Neural progenitor cell (in vitro differentiated cells): ENCODE results near the gene HEXD.

ENCODE experiments used
- EZH2phosphoT487 ChIP-seq: fragments of 200-600 bp; sonication (generic); IDR thresholded peaks from 2 replicates; pipeline ENCODE4 v1.6.1; 2017; ENCODE audit warnings: antibody characterized with exemption
- TF ChIP-seq, protein P1 (sequence below): fragments of 200-600 bp; sonication (generic); IDR thresholded peaks from 2 replicates; pipeline ENCODE4 v1.5.1; 2017; ENCODE audit warnings: antibody characterized with exemption, mild to moderate bottlenecking

- TF ChIP-seq, protein P1, sequence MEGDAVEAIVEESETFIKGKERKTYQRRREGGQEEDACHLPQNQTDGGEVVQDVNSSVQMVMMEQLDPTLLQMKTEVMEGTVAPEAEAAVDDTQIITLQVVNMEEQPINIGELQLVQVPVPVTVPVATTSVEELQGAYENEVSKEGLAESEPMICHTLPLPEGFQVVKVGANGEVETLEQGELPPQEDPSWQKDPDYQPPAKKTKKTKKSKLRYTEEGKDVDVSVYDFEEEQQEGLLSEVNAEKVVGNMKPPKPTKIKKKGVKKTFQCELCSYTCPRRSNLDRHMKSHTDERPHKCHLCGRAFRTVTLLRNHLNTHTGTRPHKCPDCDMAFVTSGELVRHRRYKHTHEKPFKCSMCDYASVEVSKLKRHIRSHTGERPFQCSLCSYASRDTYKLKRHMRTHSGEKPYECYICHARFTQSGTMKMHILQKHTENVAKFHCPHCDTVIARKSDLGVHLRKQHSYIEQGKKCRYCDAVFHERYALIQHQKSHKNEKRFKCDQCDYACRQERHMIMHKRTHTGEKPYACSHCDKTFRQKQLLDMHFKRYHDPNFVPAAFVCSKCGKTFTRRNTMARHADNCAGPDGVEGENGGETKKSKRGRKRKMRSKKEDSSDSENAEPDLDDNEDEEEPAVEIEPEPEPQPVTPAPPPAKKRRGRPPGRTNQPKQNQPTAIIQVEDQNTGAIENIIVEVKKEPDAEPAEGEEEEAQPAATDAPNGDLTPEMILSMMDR: no peak
- TF ChIP-seq EZH2phosphoT487: no peak
These were observed 45.7 kb upstream of the HEXD start for GRCh38 chr17:82372249-82373071.
